GM21367 (cell line): Measurements from ENCODE around the gene MAGEH1.
"Not testable (repeated sequence)": the region's sequence is repeated elsewhere in the genome, so short reads cannot be mapped to it uniquely, and the experiment has no call there.

Experiments
- ATAC-seq: cut with Tn5 transposase; IDR thresholded peaks from one replicate; pipeline ENCODE4 v1.9.1; 2021; ENCODE audit not compliant: unreplicated experiment

Gene MAGEH1

GRCh38 chrX:55451990-55452832, at the start of gene MAGEH1:
Gene MAGEH1 (plus strand): TSS chrX:55452127. CDS start chrX:55452375, 248 bp downstream.
- peak; percentile 92 for ATAC-seq

- not testable (repeated sequence) for ATAC-seq
These were observed 24.8 kb upstream of the MAGEH1 start for GRCh38 chrX:55427079-55427478.

- ATAC-seq, result not testable (repeated sequence)
These were observed 8.5 kb upstream of the MAGEH1 start for GRCh38 chrX:55443468-55443867.

GRCh38 chrX:55450259-55450658, 1.7 kb upstream of the MAGEH1 start:
- ATAC-seq, result no peak

- ATAC-seq, result no peak
These were observed 786 bp upstream of the MAGEH1 start for GRCh38 chrX:55451141-55451540.

- ATAC-seq, result peak; percentile 20
These were observed 319 bp upstream of the MAGEH1 start for GRCh38 chrX:55451626-55451989.

- ATAC-seq, result no peak
These were observed 852 bp downstream of the MAGEH1 start for GRCh38 chrX:55452833-55453124.

- not testable (repeated sequence) for ATAC-seq
These were observed 3.8 kb downstream of the MAGEH1 start for GRCh38 chrX:55455708-55456107.

GRCh38 chrX:55459426-55459825, 7.5 kb downstream of the MAGEH1 start:
- not testable (repeated sequence) for ATAC-seq

GRCh38 chrX:55459926-55460325, 8.0 kb downstream of the MAGEH1 start:
- not testable (repeated sequence) for ATAC-seq

GRCh38 chrX:55464050-55464449, 12.1 kb downstream of the MAGEH1 start:
- ATAC-seq, result not testable (repeated sequence)

- not testable (repeated sequence) for ATAC-seq
These were observed 13.2 kb downstream of the MAGEH1 start for GRCh38 chrX:55465108-55465507.

- not testable (repeated sequence) for ATAC-seq
These were observed 13.9 kb downstream of the MAGEH1 start for GRCh38 chrX:55465791-55466190.

- ATAC-seq, result not testable (repeated sequence)
These were observed 28.0 kb downstream of the MAGEH1 start for GRCh38 chrX:55479956-55480355.

GRCh38 chrX:55480390-55481062, 28.6 kb downstream of the MAGEH1 start:
- ATAC-seq, result no peak

- no peak for ATAC-seq
These were observed 33.0 kb downstream of the MAGEH1 start for GRCh38 chrX:55484948-55485347.

GRCh38 chrX:55486736-55487135, 34.8 kb downstream of the MAGEH1 start:
- ATAC-seq, result no peak

- ATAC-seq, result no peak
These were observed 35.2 kb downstream of the MAGEH1 start for GRCh38 chrX:55487143-55487542.

GRCh38 chrX:55488006-55488592, 36.2 kb downstream of the MAGEH1 start:
- ATAC-seq, result peak; percentile 13

- peak; percentile 43 for ATAC-seq
These were observed 36.8 kb downstream of the MAGEH1 start for GRCh38 chrX:55488593-55489313.

- ATAC-seq, result peak; percentile 40
These were observed 37.5 kb downstream of the MAGEH1 start, which contains the start of gene USP51 for GRCh38 chrX:55489314-55490009. Gene USP51 (minus strand): TSS chrX:55489848. CDS start chrX:55488939, 909 bp downstream.
